ENCODE measurements around the gene NCOR1. TPM values are rescaled to one million over a fixed set of nuclear protein-coding genes. Genes with fewer than 3 reads are reported as not detected.

The NCOR1 gene
- polyA plus RNA-seq, 3 donors, result 23.2 to 47.0 (median 37.9) TPM

DNA sequence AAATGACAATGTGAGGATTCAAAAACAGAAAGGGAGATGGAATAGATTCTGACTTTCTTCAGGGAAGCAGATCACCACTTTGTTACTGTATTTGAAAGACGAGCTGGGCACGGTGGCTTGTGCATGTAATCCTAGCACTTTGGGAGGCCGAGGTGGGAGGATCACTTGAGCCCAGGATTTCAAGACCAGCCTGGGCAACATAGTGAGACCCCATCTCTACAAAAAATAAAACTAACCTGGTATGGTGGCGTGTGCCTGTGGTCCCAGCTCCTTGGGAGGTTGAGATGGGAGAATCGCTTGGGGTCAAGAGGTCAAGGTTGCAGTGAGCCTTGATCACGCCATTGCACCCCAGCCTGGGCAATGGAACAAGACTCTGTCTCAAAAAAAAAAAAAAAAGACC lies 35.7 kb upstream of the NCOR1 start:
- TF ChIP-seq, protein P1, sequence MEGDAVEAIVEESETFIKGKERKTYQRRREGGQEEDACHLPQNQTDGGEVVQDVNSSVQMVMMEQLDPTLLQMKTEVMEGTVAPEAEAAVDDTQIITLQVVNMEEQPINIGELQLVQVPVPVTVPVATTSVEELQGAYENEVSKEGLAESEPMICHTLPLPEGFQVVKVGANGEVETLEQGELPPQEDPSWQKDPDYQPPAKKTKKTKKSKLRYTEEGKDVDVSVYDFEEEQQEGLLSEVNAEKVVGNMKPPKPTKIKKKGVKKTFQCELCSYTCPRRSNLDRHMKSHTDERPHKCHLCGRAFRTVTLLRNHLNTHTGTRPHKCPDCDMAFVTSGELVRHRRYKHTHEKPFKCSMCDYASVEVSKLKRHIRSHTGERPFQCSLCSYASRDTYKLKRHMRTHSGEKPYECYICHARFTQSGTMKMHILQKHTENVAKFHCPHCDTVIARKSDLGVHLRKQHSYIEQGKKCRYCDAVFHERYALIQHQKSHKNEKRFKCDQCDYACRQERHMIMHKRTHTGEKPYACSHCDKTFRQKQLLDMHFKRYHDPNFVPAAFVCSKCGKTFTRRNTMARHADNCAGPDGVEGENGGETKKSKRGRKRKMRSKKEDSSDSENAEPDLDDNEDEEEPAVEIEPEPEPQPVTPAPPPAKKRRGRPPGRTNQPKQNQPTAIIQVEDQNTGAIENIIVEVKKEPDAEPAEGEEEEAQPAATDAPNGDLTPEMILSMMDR (IDR thresholded peaks at IDR 0.05), result no peak
- Mint-ChIP-seq H3K4me1 (peaks cover 13% of the 10 kb centered on the region), H3K27me3 (ENCODE audit: low read depth in 3 of 3) (peaks cover 0 to 1% (median 0%) of the 10 kb centered on the region in 3 donors), H3K36me3 (peaks cover 3 to 10% of the 10 kb centered on the region in 2 donors), H3K27ac (no peak overlapping the region), H3K4me3 (no peak overlapping the region), H3K9me3 (peaks cover 0 to 4% (median 0%) of the 10 kb centered on the region in 7 donors)
- H3K4me2 ChIP-seq (replicated peaks; ENCODE audit: extremely low read depth, low read length, poor library complexity, severe bottlenecking), result no peak overlapping the region
- H3K27ac ChIP-seq (ENCODE audit: low read depth in 1 of 2, low read length in 2 of 2), result no peak overlapping the region
- no peak for DNase-seq
- H3K27me3 ChIP-seq (ENCODE audit: control insufficient read depth in 2 of 2, insufficient read depth in 2 of 2, low read length in 2 of 2), result no peaks in the 10 kb centered on the region
- no peaks in the 10 kb centered on the region for H3K79me2 ChIP-seq (ENCODE audit: insufficient read depth, low read length)
- 100% methylated on average over 5 of the region's 6 CpGs for WGBS (ENCODE audit: insufficient coverage)
- no peak overlapping the region for H2AFZ ChIP-seq (ENCODE audit: insufficient read depth, low read depth, low read length, poor library complexity, severe bottlenecking)
- no peak overlapping the region for H3K4me3 ChIP-seq (replicated peaks in 1 of 3; ENCODE audit: low read depth in 2 of 3, low read length in 3 of 3)
- H3K36me3 ChIP-seq (replicated peaks in 1 of 2; ENCODE audit: control insufficient read depth in 1 of 2, insufficient read depth in 2 of 2, low read length in 2 of 2), result no peaks in the 10 kb centered on the region
- peaks cover 14 to 15% of the 10 kb centered on the region in 2 donors for H3K4me1 ChIP-seq (ENCODE audit: control insufficient read depth in 1 of 2, insufficient read depth in 2 of 2, low read length in 2 of 2)
- no peaks in the 10 kb centered on the region for H4K20me1 ChIP-seq (ENCODE audit: insufficient read depth, low read length)
- intact Hi-C loops (cut with micrococcal nuclease), result no loop called here
- no peaks in the 10 kb centered on the region for H3K9me3 ChIP-seq (replicated peaks in 1 of 2; ENCODE audit: control insufficient read depth in 1 of 2, insufficient read depth in 1 of 2, low read length in 2 of 2)
- no peak overlapping the region for H3K9ac ChIP-seq (ENCODE audit: insufficient read depth, low read length, poor library complexity, severe bottlenecking)

DNA sequence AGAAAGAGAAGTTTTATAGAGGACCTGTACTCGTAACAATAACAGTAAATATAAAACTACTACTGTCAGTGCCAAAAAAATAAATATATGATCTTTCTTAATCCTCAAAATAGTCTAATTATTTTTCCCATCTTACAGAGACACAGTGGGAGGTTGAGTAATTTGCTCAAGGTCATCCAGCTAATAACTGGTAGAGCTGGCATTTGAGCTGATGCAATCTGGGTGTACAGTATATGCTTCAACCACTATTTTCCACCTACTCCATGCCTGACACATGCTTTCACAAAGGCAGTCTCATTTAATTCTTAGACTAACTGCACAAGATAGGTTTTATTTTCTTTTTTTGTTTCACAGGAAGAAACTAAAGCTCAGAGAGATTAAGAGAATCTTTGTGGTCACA lies 35.3 kb upstream of the NCOR1 start:
- H3K27ac Mint-ChIP-seq, result no peak overlapping the region
- TF ChIP-seq, protein P1 (IDR thresholded peaks at IDR 0.05), result no peak
- no CpG with 5 or more reads among the region's 1 CpG for WGBS (ENCODE audit: insufficient coverage)

More for the DNA sequence above, 35.3 kb upstream of the NCOR1 start:
- Mint-ChIP-seq H3K4me3 (no peak overlapping the region), H3K4me1 (peaks cover 9% of the 10 kb centered on the region), H3K9me3 (peaks cover 0 to 4% (median 0%) of the 10 kb centered on the region in 7 donors), H3K27me3 (ENCODE audit: low read depth in 3 of 3) (peaks cover 0 to 1% (median 0%) of the 10 kb centered on the region in 3 donors), H3K36me3 (peaks cover 3 to 10% of the 10 kb centered on the region in 2 donors)
- Histone ChIP-seq H3K27ac (ENCODE audit: low read depth in 1 of 2, low read length in 2 of 2) (no peak overlapping the region), H3K79me2 (ENCODE audit: insufficient read depth, low read length) (no peaks in the 10 kb centered on the region), H3K4me2 (replicated peaks; ENCODE audit: extremely low read depth, low read length, poor library complexity, severe bottlenecking) (no peak overlapping the region), H3K27me3 (ENCODE audit: control insufficient read depth in 2 of 2, insufficient read depth in 2 of 2, low read length in 2 of 2) (no peaks in the 10 kb centered on the region), H3K4me1 (ENCODE audit: control insufficient read depth in 1 of 2, insufficient read depth in 2 of 2, low read length in 2 of 2) (peaks cover 11% of the 10 kb centered on the region in 2 donors), H3K9me3 (replicated peaks in 1 of 2; ENCODE audit: control insufficient read depth in 1 of 2, insufficient read depth in 1 of 2, low read length in 2 of 2) (no peaks in the 10 kb centered on the region), H3K36me3 (replicated peaks in 1 of 2; ENCODE audit: control insufficient read depth in 1 of 2, insufficient read depth in 2 of 2, low read length in 2 of 2) (no peaks in the 10 kb centered on the region), H3K9ac (ENCODE audit: insufficient read depth, low read length, poor library complexity, severe bottlenecking) (no peak overlapping the region), H2AFZ (ENCODE audit: insufficient read depth, low read depth, low read length, poor library complexity, severe bottlenecking) (no peak overlapping the region), H3K4me3 (replicated peaks in 1 of 3; ENCODE audit: low read depth in 2 of 3, low read length in 3 of 3) (no peak overlapping the region), H4K20me1 (ENCODE audit: insufficient read depth, low read length) (no peaks in the 10 kb centered on the region)
- DNase-seq, result no peak
- intact Hi-C loops (cut with micrococcal nuclease), result no loop called here

All from CD14-positive monocyte (primary cell).